GM12878 (cell line): ENCODE data around the gene RMC1.

ENCODE experiments used
- CTCF ChIP-seq, 3 experiments: IDR thresholded peaks in 2 of 3; conservative IDR thresholded peaks in 1 of 3; 2 replicates each; pipeline ENCODE4 v1.5.1; 2011; ENCODE audit warnings: low read depth in 3 of 3, low read length in 3 of 3, mild to moderate bottlenecking in 3 of 3, control low read depth in 2 of 3, moderate library complexity in 2 of 3, inconsistent platforms in 1 of 3, mixed read lengths in 1 of 3; ENCODE audit not compliant: control insufficient read depth in 2 of 3, insufficient read depth in 1 of 3; ENCODE audit errors: extremely low read depth in 1 of 3
- DPF2 ChIP-seq: fragments of 450-650 bp; IDR thresholded peaks from 2 replicates; pipeline ENCODE4 v1.6.1; 2017; ENCODE audit warnings: mild to moderate bottlenecking
- LARP7 ChIP-seq: fragments of 450-650 bp; IDR thresholded peaks from 2 replicates; pipeline ENCODE4 v1.6.1; 2017; ENCODE audit warnings: mild to moderate bottlenecking
- MLLT1 ChIP-seq: fragments of 450-650 bp; IDR thresholded peaks from 2 replicates; pipeline ENCODE4 v1.6.1; 2016; ENCODE audit warnings: mild to moderate bottlenecking
- POLR2A ChIP-seq: IDR thresholded peaks from 2 replicates; pipeline ENCODE4 v1.6.1; 2011; ENCODE audit warnings: low read depth, mild to moderate bottlenecking, low read length
- POLR2AphosphoS5 ChIP-seq: IDR thresholded peaks from 2 replicates; pipeline ENCODE4 v1.6.1; 2011; ENCODE audit warnings: mild to moderate bottlenecking, low read length, inconsistent platforms
- RCOR1 ChIP-seq: conservative IDR thresholded peaks from 2 replicates; pipeline ENCODE4 v1.6.1; 2012; ENCODE audit warnings: low read depth, low read length, improper control_type of control experiment
- SMC3 ChIP-seq: IDR thresholded peaks from 2 replicates; pipeline ENCODE4 v1.6.1; 2011; ENCODE audit warnings: low read length, improper control_type of control experiment, borderline replicate concordance
- SREBF1 ChIP-seq: IDR thresholded peaks from 2 replicates; pipeline ENCODE4 v1.6.1; 2012; ENCODE audit warnings: mild to moderate bottlenecking, low read length
- SRF ChIP-seq, 2 experiments: IDR thresholded peaks; 2 replicates each; pipeline ENCODE4 v1.6.1; 2011; ENCODE audit warnings: low read depth in 2 of 2, low read length in 2 of 2, mild to moderate bottlenecking in 1 of 2, moderate library complexity in 1 of 2

GRCh38 chr18:23540867-23541266 lies 37.6 kb downstream of the RMC1 start:
- no peak for TF ChIP-seq CTCF (IDR thresholded peaks at IDR 0.05 in 2 of 3, conservative IDR thresholded peaks at IDR 0.05 in 1 of 3; ENCODE audit: control insufficient read depth in 2 of 3, extremely low read depth in 1 of 3, insufficient read depth in 1 of 3, low read depth in 3 of 3, low read length in 3 of 3)
- TF ChIP-seq SRF (IDR thresholded peaks at IDR 0.05; ENCODE audit: low read depth in 2 of 2, low read length in 2 of 2) = no peak
- TF ChIP-seq RCOR1 = no peak
- no peak for TF ChIP-seq SMC3
- no peak for TF ChIP-seq LARP7
- no peak for TF ChIP-seq POLR2A
- TF ChIP-seq MLLT1 = no peak; the same call in 1 of the 2 replicates
- no peak for TF ChIP-seq SREBF1
- no peak for TF ChIP-seq POLR2AphosphoS5
- TF ChIP-seq DPF2 = no peak
